GM23338 (cell line): ENCODE data around the gene MRPS27. TPM values are rescaled to one million over a fixed set of nuclear protein-coding genes. Genes with fewer than 3 reads are reported as not detected.

Experiments
- ATAC-seq: fragments of 200-7000 bp; cut with Tn5 transposase; 3 replicates; pipeline ENCODE4 v1.9.1; 2020
- DNase-seq: peaks from one replicate; pipeline ENCODE4 v3.0.0-alpha.2; 2015; ENCODE audit warnings: low spot score
- H2AFZ ChIP-seq: fragments of 200-600 bp; sonication (generic); 2 replicates; pipeline ENCODE4 v1.8.0; 2016; ENCODE audit warnings: antibody characterized with exemption, mild to moderate bottlenecking, moderate library complexity
- H3F3A ChIP-seq: fragments of 200-600 bp; sonication (generic); replicated peaks from 2 replicates; pipeline ENCODE4 v1.8.0; 2017; ENCODE audit warnings: antibody characterized with exemption, mixed run types, low read depth
- H3K27ac ChIP-seq: fragments of 200-600 bp; sonication (generic); 2 replicates; pipeline ENCODE4 v1.6.1; 2016; ENCODE audit warnings: low read depth
- H3K27me3 ChIP-seq: fragments of 200-600 bp; sonication (generic); 2 replicates; pipeline ENCODE4 v1.8.0; 2016; ENCODE audit warnings: mild to moderate bottlenecking, mixed run types, moderate library complexity; ENCODE audit not compliant: insufficient read depth
- H3K36me3 ChIP-seq: fragments of 200-600 bp; sonication (generic); 2 replicates; pipeline ENCODE4 v1.8.0; 2016; ENCODE audit warnings: mild to moderate bottlenecking; ENCODE audit not compliant: insufficient read depth
- H3K4me1 ChIP-seq: fragments of 200-600 bp; sonication (generic); 2 replicates; pipeline ENCODE4 v1.8.0; 2016; ENCODE audit warnings: mild to moderate bottlenecking, moderate library complexity; ENCODE audit not compliant: insufficient read depth
- H3K4me2 ChIP-seq: fragments of 200-600 bp; sonication (generic); 2 replicates; pipeline ENCODE4 v1.7.1; 2017; ENCODE audit warnings: mixed run types
- H3K4me3 ChIP-seq: fragments of 200-600 bp; sonication (generic); 2 replicates; pipeline ENCODE4 v1.6.1; 2016; ENCODE audit warnings: mixed run types
- H3K79me2 ChIP-seq: fragments of 200-600 bp; sonication (generic); replicated peaks from 2 replicates; pipeline ENCODE4 v1.8.0; 2017; ENCODE audit warnings: mild to moderate bottlenecking; ENCODE audit not compliant: insufficient read depth
- H3K9me2 ChIP-seq: fragments of 200-600 bp; sonication (generic); 2 replicates; pipeline ENCODE4 v1.8.0; 2017; ENCODE audit not compliant: insufficient read depth
- H4K20me1 ChIP-seq: fragments of 200-600 bp; sonication (generic); replicated peaks from 2 replicates; pipeline ENCODE4 v1.8.0; 2017; ENCODE audit warnings: mild to moderate bottlenecking; ENCODE audit not compliant: insufficient read depth
- H3K27ac Mint-ChIP-seq: 2 replicates; pipeline ENCODE4 v1.8.0; 2020; ENCODE audit warnings: inconsistent platforms, mild to moderate bottlenecking, moderate library complexity, mixed read lengths
- H3K27me3 Mint-ChIP-seq: 3 replicates; pipeline ENCODE4 v1.8.0; 2022; ENCODE audit warnings: low read depth, mild to moderate bottlenecking, moderate library complexity, mixed read lengths, inconsistent platforms; ENCODE audit not compliant: insufficient read depth, poor library complexity
- H3K36me3 Mint-ChIP-seq: 3 replicates; pipeline ENCODE4 v1.8.0; 2021; ENCODE audit warnings: low read depth, mild to moderate bottlenecking, inconsistent platforms, moderate library complexity, mixed read lengths
- H3K4me1 Mint-ChIP-seq: 3 replicates; pipeline ENCODE4 v1.8.0; 2020; ENCODE audit warnings: mild to moderate bottlenecking, inconsistent platforms, mixed read lengths
- H3K4me3 Mint-ChIP-seq: 3 replicates; pipeline ENCODE4 v1.8.0; 2021; ENCODE audit warnings: moderate library complexity, mild to moderate bottlenecking, inconsistent platforms, mixed read lengths
- H3K9me3 Mint-ChIP-seq: 3 replicates; pipeline ENCODE4 v1.8.0; 2020; ENCODE audit warnings: moderate library complexity, mild to moderate bottlenecking, inconsistent platforms, mixed read lengths
- CTCF ChIP-seq, 2 experiments: fragments of 200-600 bp in 1 of 2; sonication (generic) in 1 of 2; conservative IDR thresholded peaks; 2 replicates each; pipeline versions ENCODE4 v1.5.1 to v1.6.1; 2016 to 2017; ENCODE audit warnings: antibody characterized with exemption in 2 of 2, low read depth in 2 of 2, mild to moderate bottlenecking in 2 of 2, moderate library complexity in 1 of 2
- EZH2phosphoT487 ChIP-seq: fragments of 200-600 bp; sonication (generic); IDR thresholded peaks from one replicate; pipeline ENCODE4 v1.8.1; 2018; ENCODE audit warnings: antibody characterized with exemption; ENCODE audit not compliant: unreplicated experiment
- JUNB ChIP-seq: IDR thresholded peaks from one replicate; pipeline ENCODE4 v1.6.1; 2016; ENCODE audit warnings: antibody characterized with exemption; ENCODE audit not compliant: unreplicated experiment
- POLR2AphosphoS5 ChIP-seq: IDR thresholded peaks from 2 replicates; pipeline ENCODE4 v1.6.1; 2016; ENCODE audit warnings: antibody characterized with exemption, low read depth
- STAT1 ChIP-seq: IDR thresholded peaks from one replicate; pipeline ENCODE4 v1.6.1; 2016; ENCODE audit warnings: antibody characterized with exemption; ENCODE audit not compliant: unreplicated experiment
- ZNF114 ChIP-seq: fragments of 250-450 bp; sonication (Bioruptor Pico); IDR thresholded peaks from 2 replicates; pipeline ENCODE4 v1.5.0; 2020; ENCODE audit warnings: mild to moderate bottlenecking, moderate library complexity
- polyA plus RNA-seq: library from polyadenylated mRNA; unstranded; fragments of >200 nt; fragmentation: Nextera tagmentation; extraction: Ambion mirVana; gene quantifications from 2 replicates; pipeline ENCODE4 v1.2.1, GENCODE V29; 2016
- total RNA-seq: library from RNA; depleted of rRNA; stranded (reverse); fragments of >200 nt; shearing (Covaris generic); gene quantifications from 2 replicates; pipeline ENCODE4 v1.2.3, GENCODE V29; 2014
- TF ChIP-seq, protein P1 (sequence below): fragments of 250-450 bp; sonication (Bioruptor Pico); IDR thresholded peaks from 2 replicates; pipeline ENCODE4 v1.5.0; 2020; ENCODE audit warnings: mild to moderate bottlenecking, moderate library complexity

The MRPS27 gene
- total and polyA plus RNA-seq, 2 experiments from 2014 or later = 53.2 to 141 TPM

DNA sequence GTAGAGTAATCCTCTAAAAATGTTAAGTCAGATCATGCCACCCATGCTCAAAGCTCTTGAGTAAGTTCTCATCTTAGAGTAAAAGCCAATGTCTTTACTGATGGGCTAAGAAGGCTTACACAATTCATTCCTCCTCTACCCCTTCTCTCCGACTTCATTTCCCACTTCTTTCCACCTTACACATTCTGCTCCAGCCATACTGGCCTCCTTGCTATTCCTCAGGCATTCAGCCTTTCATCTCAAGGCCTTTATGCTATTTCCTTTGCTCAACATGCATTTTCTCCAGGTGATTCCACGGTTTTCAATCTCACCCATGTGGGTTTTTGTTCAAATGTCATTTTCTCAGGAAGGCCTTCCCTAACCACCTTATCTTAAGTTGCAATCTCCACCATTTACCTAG lies 107.9 kb downstream of the MRPS27 start (continued):
- TF ChIP-seq, protein P1, sequence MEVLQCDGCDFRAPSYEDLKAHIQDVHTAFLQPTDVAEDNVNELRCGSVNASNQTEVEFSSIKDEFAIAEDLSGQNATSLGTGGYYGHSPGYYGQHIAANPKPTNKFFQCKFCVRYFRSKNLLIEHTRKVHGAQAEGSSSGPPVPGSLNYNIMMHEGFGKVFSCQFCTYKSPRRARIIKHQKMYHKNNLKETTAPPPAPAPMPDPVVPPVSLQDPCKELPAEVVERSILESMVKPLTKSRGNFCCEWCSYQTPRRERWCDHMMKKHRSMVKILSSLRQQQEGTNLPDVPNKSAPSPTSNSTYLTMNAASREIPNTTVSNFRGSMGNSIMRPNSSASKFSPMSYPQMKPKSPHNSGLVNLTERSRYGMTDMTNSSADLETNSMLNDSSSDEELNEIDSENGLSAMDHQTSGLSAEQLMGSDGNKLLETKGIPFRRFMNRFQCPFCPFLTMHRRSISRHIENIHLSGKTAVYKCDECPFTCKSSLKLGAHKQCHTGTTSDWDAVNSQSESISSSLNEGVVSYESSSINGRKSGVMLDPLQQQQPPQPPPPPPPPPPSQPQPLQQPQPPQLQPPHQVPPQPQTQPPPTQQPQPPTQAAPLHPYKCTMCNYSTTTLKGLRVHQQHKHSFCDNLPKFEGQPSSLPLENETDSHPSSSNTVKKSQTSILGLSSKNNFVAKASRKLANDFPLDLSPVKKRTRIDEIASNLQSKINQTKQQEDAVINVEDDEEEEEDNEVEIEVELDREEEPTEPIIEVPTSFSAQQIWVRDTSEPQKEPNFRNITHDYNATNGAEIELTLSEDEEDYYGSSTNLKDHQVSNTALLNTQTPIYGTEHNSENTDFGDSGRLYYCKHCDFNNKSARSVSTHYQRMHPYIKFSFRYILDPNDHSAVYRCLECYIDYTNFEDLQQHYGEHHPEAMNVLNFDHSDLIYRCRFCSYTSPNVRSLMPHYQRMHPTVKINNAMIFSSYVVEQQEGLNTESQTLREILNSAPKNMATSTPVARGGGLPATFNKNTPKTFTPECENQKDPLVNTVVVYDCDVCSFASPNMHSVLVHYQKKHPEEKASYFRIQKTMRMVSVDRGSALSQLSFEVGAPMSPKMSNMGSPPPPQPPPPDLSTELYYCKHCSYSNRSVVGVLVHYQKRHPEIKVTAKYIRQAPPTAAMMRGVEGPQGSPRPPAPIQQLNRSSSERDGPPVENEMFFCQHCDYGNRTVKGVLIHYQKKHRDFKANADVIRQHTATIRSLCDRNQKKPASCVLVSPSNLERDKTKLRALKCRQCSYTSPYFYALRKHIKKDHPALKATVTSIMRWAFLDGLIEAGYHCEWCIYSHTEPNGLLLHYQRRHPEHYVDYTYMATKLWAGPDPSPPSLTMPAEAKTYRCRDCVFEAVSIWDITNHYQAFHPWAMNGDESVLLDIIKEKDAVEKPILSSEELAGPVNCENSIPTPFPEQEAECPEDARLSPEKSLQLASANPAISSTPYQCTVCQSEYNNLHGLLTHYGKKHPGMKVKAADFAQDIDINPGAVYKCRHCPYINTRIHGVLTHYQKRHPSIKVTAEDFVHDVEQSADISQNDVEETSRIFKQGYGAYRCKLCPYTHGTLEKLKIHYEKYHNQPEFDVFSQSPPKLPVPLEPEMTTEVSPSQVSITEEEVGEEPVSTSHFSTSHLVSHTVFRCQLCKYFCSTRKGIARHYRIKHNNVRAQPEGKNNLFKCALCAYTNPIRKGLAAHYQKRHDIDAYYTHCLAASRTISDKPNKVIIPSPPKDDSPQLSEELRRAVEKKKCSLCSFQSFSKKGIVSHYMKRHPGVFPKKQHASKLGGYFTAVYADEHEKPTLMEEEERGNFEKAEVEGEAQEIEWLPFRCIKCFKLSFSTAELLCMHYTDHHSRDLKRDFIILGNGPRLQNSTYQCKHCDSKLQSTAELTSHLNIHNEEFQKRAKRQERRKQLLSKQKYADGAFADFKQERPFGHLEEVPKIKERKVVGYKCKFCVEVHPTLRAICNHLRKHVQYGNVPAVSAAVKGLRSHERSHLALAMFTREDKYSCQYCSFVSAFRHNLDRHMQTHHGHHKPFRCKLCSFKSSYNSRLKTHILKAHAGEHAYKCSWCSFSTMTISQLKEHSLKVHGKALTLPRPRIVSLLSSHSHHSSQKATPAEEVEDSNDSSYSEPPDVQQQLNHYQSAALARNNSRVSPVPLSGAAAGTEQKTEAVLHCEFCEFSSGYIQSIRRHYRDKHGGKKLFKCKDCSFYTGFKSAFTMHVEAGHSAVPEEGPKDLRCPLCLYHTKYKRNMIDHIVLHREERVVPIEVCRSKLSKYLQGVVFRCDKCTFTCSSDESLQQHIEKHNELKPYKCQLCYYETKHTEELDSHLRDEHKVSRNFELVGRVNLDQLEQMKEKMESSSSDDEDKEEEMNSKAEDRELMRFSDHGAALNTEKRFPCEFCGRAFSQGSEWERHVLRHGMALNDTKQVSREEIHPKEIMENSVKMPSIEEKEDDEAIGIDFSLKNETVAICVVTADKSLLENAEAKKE (CRISPR knock-in tag) = no peak
- TF ChIP-seq POLR2AphosphoS5 (no peak), EZH2phosphoT487 (no peak), JUNB (no peak), CTCF (conservative IDR thresholded peaks at IDR 0.05; ENCODE audit: low read depth in 2 of 2) (no peak), STAT1 (no peak), ZNF114 (no peak)

- Mint-ChIP-seq H3K4me3 (no peak overlapping the region), H3K9me3 (no peaks in the 10 kb centered on the region; the same call in 2 of the 3 replicates), H3K27ac (no peak overlapping the region), H3K4me1 (peaks cover 44% of the 10 kb centered on the region), H3K27me3 (peaks cover 3% of the 10 kb centered on the region), H3K36me3 (peaks cover 13% of the 10 kb centered on the region)
- Histone ChIP-seq H3K27me3 (no peaks in the 10 kb centered on the region), H3K27ac (no peak overlapping the region), H3K4me2 (no peak overlapping the region), H3K79me2 (no peaks in the 10 kb centered on the region), H3K36me3 (peaks cover 4% of the 10 kb centered on the region), H3K4me3 (no peak overlapping the region), H3F3A (no peaks in the 10 kb centered on the region), H3K4me1 (peaks cover 18% of the 10 kb centered on the region), H2AFZ (no peak overlapping the region), H4K20me1 (no peaks in the 10 kb centered on the region), H3K9me2 (no peaks in the 10 kb centered on the region)
- peak; percentile 12; the same call in 2 of the 3 replicates for ATAC-seq
- DNase-seq = no peak
- TF ChIP-seq EZH2phosphoT487 = no peak
- TF ChIP-seq CTCF (conservative IDR thresholded peaks at IDR 0.05; ENCODE audit: low read depth in 2 of 2) = no peak
- no peak for TF ChIP-seq ZNF114
These were observed 109.0 kb downstream of the MRPS27 start for GRCh38 chr5:72210888-72211678.
